Transverse colon (tissue), 4 donors: Measurements from ENCODE around the gene UBE2F. TPM values are rescaled to one million over a fixed set of nuclear protein-coding genes. Genes with fewer than 3 reads are reported as not detected.
"Not testable (repeated sequence)": the region's sequence is repeated elsewhere in the genome, so short reads cannot be mapped to it uniquely, and the experiment has no call there.

Source experiments
- DNase-seq: peaks from one replicate; pipeline ENCODE4 v3.0.0-alpha.2; 2019
- H3K27ac ChIP-seq, 4 donors: fragments of 200-600 bp; sonication (generic); 2 replicates each; pipeline ENCODE4 v1.5.1; 2016 to 2018; ENCODE audit warnings: inconsistent platforms in 4 of 4
- H3K27me3 ChIP-seq: fragments of 200-600 bp; sonication (generic); 2 replicates; pipeline ENCODE4 v1.5.1; 2017; ENCODE audit warnings: inconsistent platforms
- H3K36me3 ChIP-seq, 4 donors: fragments of 200-600 bp; sonication (generic); 2 replicates each; pipeline ENCODE4 v1.5.1; 2017 to 2019; ENCODE audit warnings: inconsistent platforms in 4 of 4
- H3K4me1 ChIP-seq, 4 donors: fragments of 200-600 bp; sonication (generic); 2 replicates each; pipeline ENCODE4 v1.5.1; 2017 to 2020; ENCODE audit warnings: inconsistent platforms in 4 of 4
- H3K4me3 ChIP-seq, 4 donors: fragments of 200-600 bp; sonication (generic); 1 replicate in 1 of 4; 2 replicates in 3 of 4; pipeline versions ENCODE4 v1.5.1 to v1.6.1; 2017 to 2019; ENCODE audit warnings: inconsistent platforms in 4 of 4
- H3K9me3 ChIP-seq, 2 donors: fragments of 200-600 bp; sonication (generic); 2 replicates each; pipeline ENCODE4 v1.5.1; 2017 to 2019; ENCODE audit warnings: inconsistent platforms in 2 of 2
- CTCF ChIP-seq, 5 experiments: fragments of 200-600 bp in 3 of 5; fragments of 450-650 bp in 2 of 5; sonication (generic) in 3 of 5; IDR thresholded peaks; 1 replicate in 2 of 5; 2 replicates in 3 of 5; pipeline ENCODE4 v1.5.1; 2016 to 2017; ENCODE audit warnings: antibody characterized with exemption in 5 of 5, inconsistent platforms in 3 of 5, mild to moderate bottlenecking in 2 of 5, moderate library complexity in 1 of 5
- EP300 ChIP-seq: sonication (generic); formaldehyde crosslinking; IDR thresholded peaks from one replicate; pipeline ENCODE4 v1.6.1; 2017; ENCODE audit warnings: antibody characterized with exemption, low read depth
- POLR2A ChIP-seq: fragments of 450-650 bp; IDR thresholded peaks from one replicate; pipeline ENCODE4 v1.6.1; 2016; ENCODE audit warnings: antibody characterized with exemption, mild to moderate bottlenecking, moderate library complexity
- POLR2AphosphoS5 ChIP-seq, 3 donors: sonication (generic); formaldehyde crosslinking; IDR thresholded peaks; one replicate each; pipeline ENCODE4 v1.6.1; 2016; ENCODE audit warnings: antibody characterized with exemption in 3 of 3
- WGBS, 2 donors: methylation state at CpG; one replicate each; pipeline ENCODE4 v1.1.5; 2018; ENCODE audit warnings: low coverage in 1 of 2; 5-methylcytosine and 5-hydroxymethylcytosine counted together
- in situ Hi-C, 4 donors: fragments of 200-750 bp; cut with MboI; loops; one replicate each; pipeline versions ENCODE4 v1.15.0 to v1.15.1; 2017; ENCODE audit warnings: low sequenced_read_pairs in 3 of 4, low pct_ligation_motif_present in 1 of 4, low pct_unique_long_range_greater_than_20kb in 1 of 4
- intact Hi-C: fragments of 100-400 bp; cut with DNase I; formaldehyde crosslinking; loops from one replicate; pipeline ENCODE4 v1.15.1; 2023; ENCODE audit warnings: low total_unique reads
- total RNA-seq, 4 donors: library from RNA; depleted of rRNA; stranded (reverse); fragments of >200 nt; gene quantifications; one replicate each; pipeline ENCODE4 v1.1.0, GENCODE V29; 2016

UBE2F gene
- total RNA-seq, 4 donors from 2014 or later = 66.8 to 79.4 (median 70.5) TPM

DNA sequence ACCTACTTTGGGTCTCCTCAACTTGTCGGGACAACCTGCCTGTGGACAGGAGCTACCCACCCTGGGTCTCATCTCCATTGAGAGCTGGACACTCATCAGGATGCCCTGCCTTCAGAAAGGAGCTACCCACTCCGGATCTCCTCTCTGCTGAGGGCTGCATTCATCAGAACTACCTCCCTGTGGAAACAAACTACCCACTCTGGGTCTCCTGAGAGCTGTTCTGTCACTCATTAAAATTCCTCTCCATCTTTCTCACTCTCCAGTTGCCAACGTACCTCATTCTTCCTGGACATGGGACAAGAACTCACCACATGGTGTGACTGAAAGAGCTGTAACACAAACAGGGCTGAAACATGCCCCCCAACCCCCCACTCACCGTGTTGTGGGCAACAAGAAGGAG, 22.5 kb upstream of the UBE2F start:
- Histone ChIP-seq H3K9me3 (peaks cover 0 to 3% of the 10 kb centered on the region in 2 donors), H3K4me3 (no peak overlapping the region), H3K27ac (no peak overlapping the region), H3K4me1 (no peaks in the 10 kb centered on the region), H3K27me3 (no peaks in the 10 kb centered on the region), H3K36me3 (no peaks in the 10 kb centered on the region)
- in situ Hi-C loops = no loop called here
- TF ChIP-seq POLR2AphosphoS5 (IDR thresholded peaks at IDR 0.05) (no peak), CTCF (IDR thresholded peaks at IDR 0.05) (no peak), POLR2A (no peak), EP300 (no peak)
- 77% methylated on average over 3 of the region's 4 CpGs; no CpG with 5 or more reads in 1 of the 2 donors for WGBS, 2 donors
- intact Hi-C loops = no loop called here
- DNase-seq = no peak

GRCh38 chr2:237946423-237946822, 20.4 kb upstream of the UBE2F start:
- Histone ChIP-seq H3K36me3 (no peaks in the 10 kb centered on the region), H3K4me1 (no peaks in the 10 kb centered on the region), H3K27ac (no peak overlapping the region), H3K9me3 (peaks cover 0 to 3% of the 10 kb centered on the region in 2 donors), H3K27me3 (no peaks in the 10 kb centered on the region), H3K4me3 (no peak overlapping the region)
- intact Hi-C loops = no loop called here
- DNase-seq = no peak
- 62 to 80% methylated on average over 1 of the region's 1 CpG for WGBS, 2 donors
- no peak for TF ChIP-seq EP300
- no peak for TF ChIP-seq POLR2AphosphoS5 (IDR thresholded peaks at IDR 0.05)
- TF ChIP-seq CTCF (IDR thresholded peaks at IDR 0.05) = no peak
- no peak for TF ChIP-seq POLR2A
- in situ Hi-C loops = no loop called here

- WGBS, 2 donors = 63 to 67% methylated on average over 4 of the region's 4 CpGs
- in situ Hi-C loops, DNase-seq, H3K4me3 ChIP-seq, intact Hi-C loops, H3K27ac ChIP-seq, H3K36me3 ChIP-seq, H3K9me3 ChIP-seq, H3K4me1 ChIP-seq: not testable (repeated sequence)
- H3K27me3 ChIP-seq = peaks cover 31% of the 10 kb centered on the region
Measured at GRCh38 chr2:237951354-237951753, 15.5 kb upstream of the UBE2F start.

DNA sequence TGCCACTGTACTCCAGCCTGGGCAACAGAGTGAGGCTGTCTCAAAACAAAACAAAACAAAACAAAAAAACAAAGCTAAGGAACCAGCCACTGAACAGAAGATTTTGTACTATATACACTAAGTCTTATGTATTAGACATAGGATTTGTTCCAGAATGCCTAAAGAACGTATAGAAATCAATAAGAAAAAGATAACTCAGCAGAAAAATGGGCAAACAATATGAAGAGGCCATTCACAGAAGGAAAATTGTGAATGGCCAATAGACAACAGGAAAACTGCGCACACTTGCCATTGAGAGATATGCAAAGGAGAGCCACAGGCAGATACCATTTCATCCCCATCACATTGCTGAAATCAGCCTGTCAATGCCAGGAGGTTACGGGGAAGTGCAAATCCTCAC, 14.9 kb upstream of the UBE2F start:
- 75 to 85% methylated on average over 3 of the region's 3 CpGs for WGBS, 2 donors
- Histone ChIP-seq H3K4me3 (no peak overlapping the region), H3K27ac (no peak overlapping the region), H3K9me3 (no peaks in the 10 kb centered on the region), H3K4me1 (peaks cover 0 to 11% (median 5%) of the 10 kb centered on the region in 4 donors), H3K36me3 (no peaks in the 10 kb centered on the region), H3K27me3 (peaks cover 37% of the 10 kb centered on the region)
- DNase-seq = no peak
- TF ChIP-seq POLR2A = no peak
- TF ChIP-seq CTCF (IDR thresholded peaks at IDR 0.05) = no peak
- no peak for TF ChIP-seq EP300
- in situ Hi-C loops = no loop called here
- intact Hi-C loops = no loop called here

DNA sequence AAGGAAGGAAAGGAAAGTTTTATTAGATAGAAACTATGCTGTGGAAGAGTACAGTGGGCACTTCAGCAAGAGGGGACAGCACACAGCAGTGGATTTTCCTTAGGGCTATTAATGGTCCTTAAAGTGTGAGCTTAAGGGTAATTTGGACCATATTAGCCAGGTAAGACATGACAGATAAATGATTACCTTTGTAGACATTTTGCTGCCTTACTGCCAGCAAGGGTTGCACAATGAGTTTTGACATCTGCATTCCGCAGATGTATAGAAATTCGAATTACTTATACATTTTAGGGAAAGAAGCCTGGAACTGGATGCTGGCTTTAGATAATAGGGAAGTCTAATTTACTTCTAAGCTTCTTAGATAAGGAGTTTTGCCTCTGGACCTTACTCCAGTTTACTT, 14.0 kb upstream of the UBE2F start:
- no peak overlapping the region for H3K4me3 ChIP-seq
- in situ Hi-C loops (no loop called here), intact Hi-C loops (no loop called here)
- H3K4me1 ChIP-seq = peaks cover 0 to 11% (median 5%) of the 10 kb centered on the region in 4 donors
- H3K27ac ChIP-seq = no peak overlapping the region
- no peaks in the 10 kb centered on the region for H3K36me3 ChIP-seq
- H3K27me3 ChIP-seq = peaks cover 37% of the 10 kb centered on the region
- WGBS, 2 donors = 76 to 100% methylated on average over 1 to 2 of the region's 2 CpGs
- TF ChIP-seq POLR2A (no peak), CTCF (IDR thresholded peaks at IDR 0.05) (no peak), EP300 (no peak)
- no peak for DNase-seq
- no peaks in the 10 kb centered on the region for H3K9me3 ChIP-seq
